ENCODE results near the gene DNAH14. TPM values are rescaled to one million over a fixed set of nuclear protein-coding genes. Genes with fewer than 3 reads are reported as not detected.
"Not testable (repeated sequence)": the region's sequence is repeated elsewhere in the genome, so short reads cannot be mapped to it uniquely, and the experiment has no call there.

DNAH14 gene
- total RNA-seq, 2 donors from 2014 or later: 5.8 to 7.7 TPM

DNA sequence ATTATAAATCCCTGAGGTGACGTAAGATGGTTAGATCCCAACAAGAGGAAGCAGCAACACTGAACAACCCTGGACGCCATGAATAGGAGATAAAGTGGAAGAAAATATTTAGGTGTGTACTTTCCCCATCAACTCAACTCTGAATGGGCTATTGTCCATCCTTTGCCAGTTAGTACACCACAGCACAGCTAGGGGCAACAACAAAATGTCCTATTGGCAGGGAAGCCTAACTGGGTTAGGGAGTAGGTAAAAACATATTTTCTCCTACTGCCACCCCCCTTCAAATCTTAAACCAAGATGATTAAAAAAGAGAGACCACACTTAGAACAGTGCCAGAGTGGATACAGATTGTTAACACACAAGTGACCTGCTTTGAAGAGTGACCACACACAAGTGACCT is 278.3 kb downstream of the DNAH14 start:
- H3K9me3 ChIP-seq: peaks cover 0 to 11% of the 10 kb centered on the region in 2 donors
- H3K27ac ChIP-seq: no peak overlapping the region
- no peaks in the 10 kb centered on the region for H3K4me1 ChIP-seq
- H3K36me3 ChIP-seq: no peaks in the 10 kb centered on the region
- no peaks in the 10 kb centered on the region for H3K27me3 ChIP-seq
- H3K4me3 ChIP-seq: no peak overlapping the region
- TF ChIP-seq, protein P1, sequence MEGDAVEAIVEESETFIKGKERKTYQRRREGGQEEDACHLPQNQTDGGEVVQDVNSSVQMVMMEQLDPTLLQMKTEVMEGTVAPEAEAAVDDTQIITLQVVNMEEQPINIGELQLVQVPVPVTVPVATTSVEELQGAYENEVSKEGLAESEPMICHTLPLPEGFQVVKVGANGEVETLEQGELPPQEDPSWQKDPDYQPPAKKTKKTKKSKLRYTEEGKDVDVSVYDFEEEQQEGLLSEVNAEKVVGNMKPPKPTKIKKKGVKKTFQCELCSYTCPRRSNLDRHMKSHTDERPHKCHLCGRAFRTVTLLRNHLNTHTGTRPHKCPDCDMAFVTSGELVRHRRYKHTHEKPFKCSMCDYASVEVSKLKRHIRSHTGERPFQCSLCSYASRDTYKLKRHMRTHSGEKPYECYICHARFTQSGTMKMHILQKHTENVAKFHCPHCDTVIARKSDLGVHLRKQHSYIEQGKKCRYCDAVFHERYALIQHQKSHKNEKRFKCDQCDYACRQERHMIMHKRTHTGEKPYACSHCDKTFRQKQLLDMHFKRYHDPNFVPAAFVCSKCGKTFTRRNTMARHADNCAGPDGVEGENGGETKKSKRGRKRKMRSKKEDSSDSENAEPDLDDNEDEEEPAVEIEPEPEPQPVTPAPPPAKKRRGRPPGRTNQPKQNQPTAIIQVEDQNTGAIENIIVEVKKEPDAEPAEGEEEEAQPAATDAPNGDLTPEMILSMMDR (IDR thresholded peaks at IDR 0.05): no peak
- no peak for DNase-seq (ENCODE audit: low spot score)

DNA sequence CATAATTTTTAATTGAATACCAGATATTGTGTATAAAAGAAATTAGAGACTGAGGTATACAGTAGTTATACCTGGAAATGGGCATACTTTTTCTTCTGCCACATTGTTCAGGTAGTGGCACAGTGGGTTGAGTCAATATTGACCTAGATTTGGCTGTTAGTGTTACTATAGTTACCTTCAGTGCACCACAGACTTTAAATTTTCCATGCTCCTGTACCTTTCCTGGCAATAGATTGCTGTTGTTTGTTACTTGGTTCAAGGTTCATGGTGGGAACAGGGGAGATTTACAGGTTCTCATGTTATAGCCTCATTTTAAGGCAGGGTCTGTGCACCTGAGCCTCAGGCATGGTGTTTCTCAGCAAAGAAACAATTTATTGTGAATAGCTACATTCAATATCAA is 279.7 kb downstream of the DNAH14 start:
- no peaks in the 10 kb centered on the region for H3K4me1 ChIP-seq
- H3K27ac ChIP-seq: no peak overlapping the region
- no peaks in the 10 kb centered on the region for H3K27me3 ChIP-seq
- no peak overlapping the region for H3K4me3 ChIP-seq
- no peak for DNase-seq (ENCODE audit: low spot score)
- no peaks in the 10 kb centered on the region for H3K36me3 ChIP-seq
- TF ChIP-seq, protein P1 (IDR thresholded peaks at IDR 0.05): no peak
- peaks cover 0 to 11% of the 10 kb centered on the region in 2 donors for H3K9me3 ChIP-seq

GRCh38 chr1:225210180-225210579 is 280.7 kb downstream of the DNAH14 start:
- H3K27me3 ChIP-seq; H3K36me3 ChIP-seq; H3K4me1 ChIP-seq; H3K4me3 ChIP-seq; DNase-seq (ENCODE audit: low spot score); H3K27ac ChIP-seq: not testable (repeated sequence)
- peaks cover 0 to 11% of the 10 kb centered on the region in 2 donors for H3K9me3 ChIP-seq

DNA sequence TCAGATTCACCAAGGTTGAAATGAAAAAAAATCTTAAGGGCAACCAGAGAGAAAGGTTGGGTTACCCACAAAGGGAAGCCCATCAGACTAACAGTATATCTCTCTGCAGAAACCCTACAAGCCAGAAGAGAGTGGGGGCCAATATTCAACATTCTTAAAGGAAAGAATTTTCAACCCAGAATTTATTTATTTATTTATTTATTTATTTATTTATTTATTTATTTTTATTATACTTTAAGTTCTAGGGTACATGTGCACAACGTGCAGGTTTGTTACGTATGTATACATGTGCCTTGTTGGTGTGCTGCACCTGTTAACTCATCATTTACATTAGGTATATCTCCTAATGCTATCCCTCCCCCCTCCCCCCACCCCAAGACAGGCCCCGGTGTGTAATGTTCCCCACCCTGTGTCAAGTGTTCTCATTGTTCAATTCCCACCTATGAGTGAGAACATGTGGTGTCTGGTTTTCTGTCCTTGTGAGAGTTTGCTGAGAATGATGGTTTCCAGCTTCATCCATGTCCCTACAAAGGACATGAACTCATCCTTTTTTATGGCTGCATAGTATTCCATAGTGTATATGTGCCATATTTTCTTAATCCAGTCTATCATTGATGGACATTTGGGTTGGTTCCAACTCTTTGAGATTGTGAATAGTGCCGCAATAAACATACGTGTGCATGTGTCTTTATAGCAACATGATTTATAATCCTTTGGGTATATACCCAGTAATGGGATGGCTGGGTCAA is 282.4 kb downstream of the DNAH14 start:
- peaks cover 0 to 11% of the 10 kb centered on the region in 2 donors for H3K9me3 ChIP-seq
- H3K4me1 ChIP-seq; DNase-seq (ENCODE audit: low spot score): not testable (repeated sequence)

DNA sequence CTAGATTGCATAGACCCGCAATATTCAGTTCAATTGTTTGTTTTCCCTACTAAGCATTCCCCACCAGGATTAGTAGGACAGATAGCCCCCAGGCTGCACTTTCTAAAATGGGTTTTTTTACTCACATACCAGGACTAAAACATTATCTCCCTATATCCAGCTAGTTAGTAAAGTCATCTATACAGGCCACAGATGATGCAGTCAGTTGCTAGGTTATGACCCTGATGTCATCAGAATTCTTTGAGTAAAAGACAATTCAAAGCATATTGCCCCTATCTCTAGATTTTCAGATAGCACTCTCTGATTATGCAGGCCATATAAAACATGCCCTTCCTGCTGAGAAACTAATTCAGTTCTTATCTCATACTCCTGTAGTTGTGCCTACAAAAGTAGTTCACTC is 294.8 kb downstream of the DNAH14 start:
- no peaks in the 10 kb centered on the region for H3K27me3 ChIP-seq
- H3K4me3 ChIP-seq: no peak overlapping the region
- no peaks in the 10 kb centered on the region for H3K4me1 ChIP-seq
- DNase-seq (ENCODE audit: low spot score): no peak
- no peaks in the 10 kb centered on the region for H3K9me3 ChIP-seq
- H3K27ac ChIP-seq: no peak overlapping the region
- TF ChIP-seq, protein P1 (IDR thresholded peaks at IDR 0.05): no peak
- H3K36me3 ChIP-seq: no peaks in the 10 kb centered on the region

More for the DNA sequence above, 282.4 kb downstream of the DNAH14 start:
- not testable (repeated sequence) for H3K4me3 ChIP-seq, H3K27ac ChIP-seq, H3K27me3 ChIP-seq, H3K36me3 ChIP-seq

- H3K36me3 ChIP-seq: no peaks in the 10 kb centered on the region
- no peak for DNase-seq (ENCODE audit: low spot score)
- TF ChIP-seq, protein P1 (IDR thresholded peaks at IDR 0.05): no peak
- H3K4me1 ChIP-seq: no peaks in the 10 kb centered on the region
- no peaks in the 10 kb centered on the region for H3K27me3 ChIP-seq
- H3K27ac ChIP-seq: no peak overlapping the region
- no peaks in the 10 kb centered on the region for H3K9me3 ChIP-seq
- H3K4me3 ChIP-seq: no peak overlapping the region
Measured at GRCh38 chr1:225225681-225226080, 296.2 kb downstream of the DNAH14 start.

- H3K27me3 ChIP-seq: no peaks in the 10 kb centered on the region
- H3K27ac ChIP-seq: no peak overlapping the region
- no peaks in the 10 kb centered on the region for H3K9me3 ChIP-seq
- DNase-seq (ENCODE audit: low spot score): no peak
- H3K4me1 ChIP-seq: no peaks in the 10 kb centered on the region
- H3K36me3 ChIP-seq: no peaks in the 10 kb centered on the region
- H3K4me3 ChIP-seq: no peak overlapping the region
- TF ChIP-seq, protein P1 (IDR thresholded peaks at IDR 0.05): no peak
Measured at GRCh38 chr1:225228871-225229303, 299.4 kb downstream of the DNAH14 start.

- H3K27ac ChIP-seq; DNase-seq (ENCODE audit: low spot score); H3K4me1 ChIP-seq; H3K9me3 ChIP-seq; H3K27me3 ChIP-seq; H3K4me3 ChIP-seq; H3K36me3 ChIP-seq: not testable (repeated sequence)
Measured at GRCh38 chr1:225229429-225229828, 300.0 kb downstream of the DNAH14 start.

Measured in right atrium auricular region (tissue), 2 donors.